Dermis blood vessel endothelial cell (primary cell): ENCODE measurements around the gene C7orf57. TPM values are rescaled to one million over a fixed set of nuclear protein-coding genes. Genes with fewer than 3 reads are reported as not detected.
A peak's percentile ranks its signal among the peaks of the same experiment; 100 is the strongest.
"Not testable (repeated sequence)": the region's sequence is repeated elsewhere in the genome, so short reads cannot be mapped to it uniquely, and the experiment has no call there.

Source experiments
- DNase-seq: peaks from one replicate; pipeline ENCODE4 v3.0.0; 2010
- total RNA-seq: library from RNA; depleted of rRNA; stranded (reverse); fragments of >200 nt; gene quantifications from 2 replicates; pipeline ENCODE4 v1.2.3, GENCODE V29; 2014

C7orf57 gene
- total RNA-seq, 1 donor from 2014 or later, result not detected

GRCh38 chr7:48035967-48036478, 680 bp downstream of the C7orf57 start:
- peak; percentile 60 for DNase-seq

GRCh38 chr7:48038815-48039506, 3.6 kb downstream of the C7orf57 start:
- no peak for DNase-seq

GRCh38 chr7:48040944-48041652, 5.8 kb downstream of the C7orf57 start:
- DNase-seq, result no peak

- peak; percentile 65 for DNase-seq
These were observed 6.3 kb downstream of the C7orf57 start for GRCh38 chr7:48041653-48041970.

- DNase-seq, result peak; percentile 73
These were observed 6.9 kb downstream of the C7orf57 start for GRCh38 chr7:48042216-48042615.

- no peak for DNase-seq
These were observed 7.3 kb downstream of the C7orf57 start for GRCh38 chr7:48042636-48043035.

GRCh38 chr7:48045195-48045765, 9.9 kb downstream of the C7orf57 start:
- DNase-seq, result no peak

GRCh38 chr7:48046458-48046857, 11.1 kb downstream of the C7orf57 start:
- no peak for DNase-seq

- DNase-seq, result no peak
These were observed 12.8 kb downstream of the C7orf57 start for GRCh38 chr7:48048113-48048512.

GRCh38 chr7:48049850-48050249, 14.5 kb downstream of the C7orf57 start:
- no peak for DNase-seq

- DNase-seq, result peak; percentile 32
These were observed 17.4 kb downstream of the C7orf57 start for GRCh38 chr7:48052748-48053147.

- DNase-seq, result no peak
These were observed 18.4 kb downstream of the C7orf57 start for GRCh38 chr7:48053736-48054135.

- no peak for DNase-seq
These were observed 23.6 kb downstream of the C7orf57 start for GRCh38 chr7:48058990-48059389.

GRCh38 chr7:48059706-48060105, 24.4 kb downstream of the C7orf57 start:
- DNase-seq, result no peak

- DNase-seq, result no peak
These were observed 28.6 kb downstream of the C7orf57 start for GRCh38 chr7:48063985-48064384.

GRCh38 chr7:48067475-48067874, 32.1 kb downstream of the C7orf57 start:
- no peak for DNase-seq

- DNase-seq, result no peak
These were observed 38.9 kb downstream of the C7orf57 start for GRCh38 chr7:48074204-48074654.

GRCh38 chr7:48077423-48077822, 42.1 kb downstream of the C7orf57 start:
- DNase-seq, result no peak

GRCh38 chr7:48078470-48078869, 43.1 kb downstream of the C7orf57 start:
- DNase-seq, result no peak

- DNase-seq, result not testable (repeated sequence)
These were observed 47.0 kb downstream of the C7orf57 start for GRCh38 chr7:48082378-48082777.

- DNase-seq, result no peak
These were observed 47.9 kb downstream of the C7orf57 start for GRCh38 chr7:48083114-48083830.

- peak; percentile 95 for DNase-seq
These were observed 49.5 kb downstream of the C7orf57 start for GRCh38 chr7:48084727-48085432.

- DNase-seq, result no peak
These were observed 50.1 kb downstream of the C7orf57 start for GRCh38 chr7:48085433-48085791.
